Pancreas (tissue), 10 donors: ENCODE data around the gene SCGB1D1. TPM values are rescaled to one million over a fixed set of nuclear protein-coding genes. Genes with fewer than 3 reads are reported as not detected.
A peak's percentile ranks its signal among the peaks of the same experiment; 100 is the strongest.

Source experiments
- ATAC-seq, 4 donors: fragments of 200-7000 bp; cut with Tn5 transposase; one replicate each; pipeline versions ENCODE4 v1.8.0 to v1.9.1; 2020; ENCODE audit warnings: mild to moderate bottlenecking in 4 of 4, moderate library complexity in 4 of 4
- DNase-seq, 6 donors: peaks; one replicate each; pipeline ENCODE4 v3.0.0-alpha.2; 2020
- FAIRE-seq: peaks from 2 replicates; lab custom pipeline; 2012; peaks lifted over from hg19 to GRCh38; lab: Jason Lieb, UNC
- H3K27ac ChIP-seq, 4 donors: fragments of 200-600 bp; sonication (generic); 1 replicate in 3 of 4; 2 replicates in 1 of 4; pipeline versions ENCODE4 v1.5.0 to v1.8.0; 2020
- H3K27me3 ChIP-seq, 4 donors: fragments of 200-600 bp; one replicate each; pipeline ENCODE4 v1.8.0; 2021
- H3K36me3 ChIP-seq, 3 donors: fragments of 200-600 bp; sonication (generic) in 1 of 3; one replicate each; pipeline versions ENCODE4 v1.5.0 to v1.8.0; 2020 to 2021
- H3K4me1 ChIP-seq, 3 donors: fragments of 200-600 bp; one replicate each; pipeline ENCODE4 v1.8.0; 2021
- H3K4me3 ChIP-seq, 4 donors: fragments of 200-600 bp; sonication (generic) in 2 of 4; one replicate each; pipeline versions ENCODE4 v1.5.0 to v1.8.0; 2020 to 2021
- H3K9me3 ChIP-seq, 4 donors: fragments of 200-600 bp; one replicate each; pipeline ENCODE4 v1.8.0; 2021
- CTCF ChIP-seq, 4 donors: fragments of 200-600 bp; sonication (generic) in 3 of 4; IDR thresholded peaks; one replicate each; pipeline versions ENCODE4 v1.5.0 to v1.8.0; 2021; ENCODE audit warnings: antibody characterized with exemption in 4 of 4
- WGBS, 2 donors: extraction: QIAGEN DNeasy Blood & Tissue Kit; methylation state at CpG; one replicate each; pipeline ENCODE4 v1.1.7; 2013; 5-methylcytosine and 5-hydroxymethylcytosine counted together
- intact Hi-C, 3 donors: fragments of 100-400 bp; cut with DNase I; formaldehyde crosslinking; loops; one replicate each; pipeline versions ENCODE4 v1.11.1 to v1.14.2; 2022
- polyA plus RNA-seq, 2 donors: library from polyadenylated mRNA; stranded (reverse); fragments of 200-250 nt; gene quantifications; one replicate each; pipeline ENCODE4 v1.2.3, GENCODE V29; 2013
- total RNA-seq, 6 donors: library from RNA; stranded (reverse); fragmentation: NEBNext Ultra II Directional in 4 of 6; extraction: Animal tissue kit (Norgen Biotek cat#: 25700) in 4 of 6; gene quantifications; one replicate each; pipeline versions ENCODE4 v1.2.1 to v1.2.4, GENCODE V29; 2021 to 2023
- donor health status: healthy with polysubstance abuse.
- donor health status: DM: no; HTN: no; CAD: no; lungs with moderate emphysema.
- donor health status: DM: no; HTN: no; CAD: no.
- donor health status: control.
- donor health status: control.
- donor health status: Bipolar disorder and iron deficiency.
- donor health status: DM: yes; HTN: yes; CAD: no.
- donor health status: DM: no; HTN: no; CAD: no.
- donor health status: DM: no; HTN: no; CAD: no.
- donor health status: DM: yes; HTN: yes; CAD: no.

SCGB1D1 gene
- total and polyA plus RNA-seq, 8 donors = not detected

- no peaks in the 10 kb centered on the region for H3K9me3 ChIP-seq
- H3K27ac ChIP-seq = no peak overlapping the region
- no peak for TF ChIP-seq CTCF (IDR thresholded peaks at IDR 0.05)
- intact Hi-C loops = no loop called here
- H3K36me3 ChIP-seq = no peaks in the 10 kb centered on the region
- ATAC-seq (peak in 3 of 4 donors; percentile 23 to 54 (median 43)), DNase-seq (no peak), FAIRE-seq (no peak)
- H3K27me3 ChIP-seq = no peaks in the 10 kb centered on the region
- 69 to 73% methylated on average over 4 of the region's 4 CpGs for WGBS, 2 donors
- no peak overlapping the region for H3K4me3 ChIP-seq
- H3K4me1 ChIP-seq = peaks cover 0 to 5% (median 0%) of the 10 kb centered on the region in 3 donors
Measured at GRCh38 chr11:62208785-62209144, 18.7 kb downstream of the SCGB1D1 start.

DNA sequence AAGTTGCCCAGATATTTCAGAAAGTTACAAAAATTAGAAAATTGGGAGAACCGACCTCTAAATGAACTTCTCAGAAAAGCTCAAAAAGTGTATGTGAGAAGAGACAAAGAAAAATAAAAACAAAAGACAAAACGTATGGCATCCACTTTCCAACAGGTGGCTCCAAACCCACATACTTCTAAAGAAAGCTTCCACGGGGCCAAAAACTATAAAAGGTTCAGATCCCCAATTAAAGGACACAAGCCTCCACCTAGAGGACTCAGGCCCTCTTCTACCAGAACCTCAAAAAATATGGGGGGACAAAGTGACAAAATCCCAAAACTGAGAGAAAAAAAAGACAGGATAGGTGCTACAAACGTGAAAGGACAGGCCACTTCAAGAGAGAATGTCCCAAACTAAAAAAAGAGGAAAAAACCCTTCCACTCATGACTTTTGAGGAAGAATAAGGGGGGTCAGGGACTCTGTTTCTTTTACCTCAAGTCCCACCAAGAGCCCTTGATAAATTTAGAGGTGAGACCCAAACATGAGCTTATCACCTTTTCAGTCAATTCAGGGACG, 27.3 kb downstream of the SCGB1D1 start:
- peak in 1 of 4 donors; percentile 18 for TF ChIP-seq CTCF (IDR thresholded peaks at IDR 0.05)
- no peak for ATAC-seq
- H3K4me1 ChIP-seq = no peaks in the 10 kb centered on the region
- 44 to 52% methylated on average over 5 of the region's 5 CpGs for WGBS, 2 donors
- intact Hi-C loops = no loop called here
- no peak for FAIRE-seq
- H3K27ac ChIP-seq = no peak overlapping the region
- H3K9me3 ChIP-seq = no peaks in the 10 kb centered on the region
- no peak overlapping the region for H3K4me3 ChIP-seq
- no peaks in the 10 kb centered on the region for H3K36me3 ChIP-seq
- DNase-seq = no peak
- no peaks in the 10 kb centered on the region for H3K27me3 ChIP-seq

DNA sequence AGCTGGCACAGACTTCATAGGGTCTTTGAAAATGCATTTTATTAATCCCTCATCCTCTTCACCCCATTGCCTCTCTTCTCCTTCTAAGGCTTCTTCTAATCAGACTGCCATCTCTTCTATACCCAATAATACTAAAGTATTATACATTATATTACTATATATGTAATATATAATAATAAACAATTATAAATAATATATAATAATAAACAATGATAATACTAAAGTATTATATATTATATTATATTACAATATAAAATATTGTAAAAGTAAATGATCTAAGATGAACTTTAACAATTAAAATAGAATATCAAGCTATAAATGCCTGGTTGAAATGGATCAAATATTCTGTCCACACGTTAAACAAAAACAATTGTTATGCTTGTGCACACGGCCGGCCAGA, 31.5 kb downstream of the SCGB1D1 start:
- H3K27me3 ChIP-seq = no peaks in the 10 kb centered on the region

GRCh38 chr11:62223095-62223494, 33.1 kb downstream of the SCGB1D1 start:
- Histone ChIP-seq H3K27me3 (no peaks in the 10 kb centered on the region), H3K4me3 (no peak overlapping the region), H3K9me3 (peaks cover 0 to 5% (median 0%) of the 10 kb centered on the region in 4 donors), H3K4me1 (no peaks in the 10 kb centered on the region), H3K36me3 (no peaks in the 10 kb centered on the region), H3K27ac (no peak overlapping the region)
- no peak for DNase-seq
- FAIRE-seq = no peak
- no peak for ATAC-seq
- TF ChIP-seq CTCF (IDR thresholded peaks at IDR 0.05) = no peak
- intact Hi-C loops = no loop called here

More for the DNA sequence above, 31.5 kb downstream of the SCGB1D1 start:
- Histone ChIP-seq H3K27ac (no peak overlapping the region), H3K9me3 (peaks cover 0 to 5% (median 0%) of the 10 kb centered on the region in 4 donors), H3K36me3 (no peaks in the 10 kb centered on the region), H3K4me1 (no peaks in the 10 kb centered on the region), H3K4me3 (no peak overlapping the region)
- no peak for FAIRE-seq
- intact Hi-C loops = no loop called here
- DNase-seq = no peak
- 82% methylated on average over 3 of the region's 3 CpGs for WGBS, 2 donors
- ATAC-seq = no peak
- no peak for TF ChIP-seq CTCF (IDR thresholded peaks at IDR 0.05)

DNA sequence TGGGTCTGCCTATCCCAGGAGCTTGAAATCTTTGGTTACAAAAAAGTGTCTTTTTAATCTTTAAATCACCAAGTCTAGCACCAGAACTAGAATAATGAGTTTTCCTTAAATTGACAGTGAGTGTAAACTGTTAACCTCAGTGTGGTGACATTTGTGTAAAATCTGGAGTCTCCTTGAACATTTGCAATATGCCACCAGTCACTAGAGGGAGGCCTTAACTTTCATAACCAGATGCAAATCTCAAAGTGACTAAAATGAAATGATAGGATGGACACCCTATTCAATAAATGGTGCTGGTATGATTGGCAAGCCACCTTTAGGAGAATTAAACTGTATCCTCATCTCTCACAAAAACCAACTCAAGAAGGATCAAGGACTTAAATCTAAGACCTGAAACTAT, 43.7 kb downstream of the SCGB1D1 start:
- Histone ChIP-seq H3K36me3 (no peaks in the 10 kb centered on the region), H3K27ac (no peak overlapping the region), H3K9me3 (no peaks in the 10 kb centered on the region), H3K27me3 (no peaks in the 10 kb centered on the region), H3K4me1 (no peaks in the 10 kb centered on the region), H3K4me3 (no peak overlapping the region)
- intact Hi-C loops = no loop called here
- TF ChIP-seq CTCF (IDR thresholded peaks at IDR 0.05) = no peak
- no peak for DNase-seq
- ATAC-seq = no peak
- no peak for FAIRE-seq
